Measurements from ENCODE around the gene KAZALD1. TPM values are rescaled to one million over a fixed set of nuclear protein-coding genes. Genes with fewer than 3 reads are reported as not detected.
"Not testable (repeated sequence)": the region's sequence is repeated elsewhere in the genome, so short reads cannot be mapped to it uniquely, and the experiment has no call there.

The KAZALD1 gene
- total RNA-seq, 1 donor: 26.4 TPM

GRCh38 chr10:101033276-101033675 is 28.5 kb upstream of the KAZALD1 start:
- Histone ChIP-seq H3K4me2 (ENCODE audit: insufficient read depth, low read length) (peak overlapping the region; percentile 86), H3K79me2 (ENCODE audit: insufficient read depth, low read length) (peaks cover 46% of the 10 kb centered on the region), H3K36me3 (ENCODE audit: insufficient read depth, low read length) (peaks cover 39% of the 10 kb centered on the region), H3K9me3 (ENCODE audit: low read depth, low read length) (no peaks in the 10 kb centered on the region), H3K4me1 (ENCODE audit: insufficient read depth, low read length) (peaks cover 19% of the 10 kb centered on the region), H2AFZ (ENCODE audit: low read length) (no peak overlapping the region), H4K20me1 (ENCODE audit: insufficient read depth, low read length) (peaks cover 37% of the 10 kb centered on the region), H3K27ac (ENCODE audit: low read depth, low read length) (peak overlapping the region; percentile 92), H3K4me3 (ENCODE audit: insufficient read depth, low read length) (peak overlapping the region; percentile 82), H3K27me3 (ENCODE audit: insufficient read depth, low read length) (peaks cover 13% of the 10 kb centered on the region)
- TF ChIP-seq CTCF (IDR thresholded peaks at IDR 0.05; ENCODE audit: extremely low read depth, low read depth, low read length): no peak
- DNase-seq (ENCODE audit: insufficient read length, low spot score, missing footprints): no peak

GRCh38 chr10:101034404-101034803 is 27.4 kb upstream of the KAZALD1 start:
- DNase-seq (ENCODE audit: insufficient read length, low spot score, missing footprints); H3K9me3 ChIP-seq (ENCODE audit: low read depth, low read length); H2AFZ ChIP-seq (ENCODE audit: low read length); H3K27me3 ChIP-seq (ENCODE audit: insufficient read depth, low read length); H3K4me2 ChIP-seq (ENCODE audit: insufficient read depth, low read length); H3K4me3 ChIP-seq (ENCODE audit: insufficient read depth, low read length); H3K27ac ChIP-seq (ENCODE audit: low read depth, low read length): not testable (repeated sequence)
- Histone ChIP-seq H3K36me3 (ENCODE audit: insufficient read depth, low read length) (peaks cover 48% of the 10 kb centered on the region), H3K79me2 (ENCODE audit: insufficient read depth, low read length) (peaks cover 46% of the 10 kb centered on the region), H3K4me1 (ENCODE audit: insufficient read depth, low read length) (peaks cover 19% of the 10 kb centered on the region), H4K20me1 (ENCODE audit: insufficient read depth, low read length) (peaks cover 45% of the 10 kb centered on the region)

GRCh38 chr10:101035314-101035713 is 26.5 kb upstream of the KAZALD1 start:
- peaks cover 51% of the 10 kb centered on the region for H4K20me1 ChIP-seq (ENCODE audit: insufficient read depth, low read length)
- no peak for TF ChIP-seq CTCF (IDR thresholded peaks at IDR 0.05; ENCODE audit: extremely low read depth, low read depth, low read length)

GRCh38 chr10:101035916-101036702 is 25.7 kb upstream of the KAZALD1 start:
- Histone ChIP-seq H3K79me2 (ENCODE audit: insufficient read depth, low read length) (peaks cover 46% of the 10 kb centered on the region), H3K4me3 (ENCODE audit: insufficient read depth, low read length) (no peak overlapping the region), H3K4me2 (ENCODE audit: insufficient read depth, low read length) (no peak overlapping the region), H3K9me3 (ENCODE audit: low read depth, low read length) (no peaks in the 10 kb centered on the region), H3K4me1 (ENCODE audit: insufficient read depth, low read length) (peaks cover 16% of the 10 kb centered on the region), H3K36me3 (ENCODE audit: insufficient read depth, low read length) (peaks cover 57% of the 10 kb centered on the region), H3K27ac (ENCODE audit: low read depth, low read length) (no peak overlapping the region), H2AFZ (ENCODE audit: low read length) (no peak overlapping the region), H3K27me3 (ENCODE audit: insufficient read depth, low read length) (no peaks in the 10 kb centered on the region), H4K20me1 (ENCODE audit: insufficient read depth, low read length) (peaks cover 51% of the 10 kb centered on the region)
- TF ChIP-seq CTCF (IDR thresholded peaks at IDR 0.05; ENCODE audit: extremely low read depth, low read depth, low read length): no peak
- DNase-seq (ENCODE audit: insufficient read length, low spot score, missing footprints): no peak

More at GRCh38 chr10:101035314-101035713, 26.5 kb upstream of the KAZALD1 start:
- no peaks in the 10 kb centered on the region for H3K9me3 ChIP-seq (ENCODE audit: low read depth, low read length)
- peaks cover 19% of the 10 kb centered on the region for H3K4me1 ChIP-seq (ENCODE audit: insufficient read depth, low read length)
- H3K4me3 ChIP-seq (ENCODE audit: insufficient read depth, low read length): no peak overlapping the region
- peaks cover 57% of the 10 kb centered on the region for H3K36me3 ChIP-seq (ENCODE audit: insufficient read depth, low read length)
- H3K27me3 ChIP-seq (ENCODE audit: insufficient read depth, low read length): peaks cover 1% of the 10 kb centered on the region
- peak; percentile 44 for DNase-seq (ENCODE audit: insufficient read length, low spot score, missing footprints)
- no peak overlapping the region for H2AFZ ChIP-seq (ENCODE audit: low read length)
- no peak overlapping the region for H3K4me2 ChIP-seq (ENCODE audit: insufficient read depth, low read length)
- peaks cover 46% of the 10 kb centered on the region for H3K79me2 ChIP-seq (ENCODE audit: insufficient read depth, low read length)
- H3K27ac ChIP-seq (ENCODE audit: low read depth, low read length): no peak overlapping the region

Data from osteoblast (primary cell).